Measurements from ENCODE around the gene ALG12.

GRCh38 chr22:49906071-49906798 lies 12.0 kb downstream of the ALG12 start:
- TF ChIP-seq, protein P1, sequence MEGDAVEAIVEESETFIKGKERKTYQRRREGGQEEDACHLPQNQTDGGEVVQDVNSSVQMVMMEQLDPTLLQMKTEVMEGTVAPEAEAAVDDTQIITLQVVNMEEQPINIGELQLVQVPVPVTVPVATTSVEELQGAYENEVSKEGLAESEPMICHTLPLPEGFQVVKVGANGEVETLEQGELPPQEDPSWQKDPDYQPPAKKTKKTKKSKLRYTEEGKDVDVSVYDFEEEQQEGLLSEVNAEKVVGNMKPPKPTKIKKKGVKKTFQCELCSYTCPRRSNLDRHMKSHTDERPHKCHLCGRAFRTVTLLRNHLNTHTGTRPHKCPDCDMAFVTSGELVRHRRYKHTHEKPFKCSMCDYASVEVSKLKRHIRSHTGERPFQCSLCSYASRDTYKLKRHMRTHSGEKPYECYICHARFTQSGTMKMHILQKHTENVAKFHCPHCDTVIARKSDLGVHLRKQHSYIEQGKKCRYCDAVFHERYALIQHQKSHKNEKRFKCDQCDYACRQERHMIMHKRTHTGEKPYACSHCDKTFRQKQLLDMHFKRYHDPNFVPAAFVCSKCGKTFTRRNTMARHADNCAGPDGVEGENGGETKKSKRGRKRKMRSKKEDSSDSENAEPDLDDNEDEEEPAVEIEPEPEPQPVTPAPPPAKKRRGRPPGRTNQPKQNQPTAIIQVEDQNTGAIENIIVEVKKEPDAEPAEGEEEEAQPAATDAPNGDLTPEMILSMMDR (conservative IDR thresholded peaks at IDR 0.05 in 1 of 2, IDR thresholded peaks at IDR 0.05 in 1 of 2; ENCODE audit: extremely low read depth in 1 of 2, insufficient read depth in 1 of 2, low read depth in 1 of 2, low read length in 2 of 2): no peak
- no peak for TF ChIP-seq EZH2 (IDR thresholded peaks at IDR 0.05; ENCODE audit: borderline replicate concordance, low read length)
